GM12878 (cell line): ENCODE results near the gene RBPMS2.

Experiments used
- CEBPB ChIP-seq, 2 experiments: fragments of 150-350 bp in 1 of 2; IDR thresholded peaks; 2 replicates each; pipeline ENCODE4 v1.6.1; 2012 to 2014; ENCODE audit warnings: low read depth in 2 of 2, low read length in 2 of 2, borderline replicate concordance in 1 of 2, inconsistent platforms in 1 of 2
- CTCF ChIP-seq, 3 experiments: IDR thresholded peaks in 2 of 3; conservative IDR thresholded peaks in 1 of 3; 2 replicates each; pipeline ENCODE4 v1.5.1; 2011; ENCODE audit warnings: low read depth in 3 of 3, low read length in 3 of 3, mild to moderate bottlenecking in 3 of 3, control low read depth in 2 of 3, moderate library complexity in 2 of 3, inconsistent platforms in 1 of 3, mixed read lengths in 1 of 3; ENCODE audit not compliant: control insufficient read depth in 2 of 3, insufficient read depth in 1 of 3; ENCODE audit errors: extremely low read depth in 1 of 3
- POLR2AphosphoS5 ChIP-seq: IDR thresholded peaks from 2 replicates; pipeline ENCODE4 v1.6.1; 2011; ENCODE audit warnings: mild to moderate bottlenecking, low read length, inconsistent platforms
- TCF7 ChIP-seq: IDR thresholded peaks from 2 replicates; pipeline ENCODE4 v1.6.1; 2014; ENCODE audit warnings: antibody characterized with exemption, borderline replicate concordance

- TF ChIP-seq POLR2AphosphoS5 = no peak
- TF ChIP-seq CTCF (IDR thresholded peaks at IDR 0.05 in 2 of 3, conservative IDR thresholded peaks at IDR 0.05 in 1 of 3; ENCODE audit: control insufficient read depth in 2 of 3, extremely low read depth in 1 of 3, insufficient read depth in 1 of 3, low read depth in 3 of 3, low read length in 3 of 3) = no peak
- TF ChIP-seq CEBPB (IDR thresholded peaks at IDR 0.05; ENCODE audit: borderline replicate concordance in 1 of 2, low read depth in 2 of 2, low read length in 2 of 2) = no peak
- no peak for TF ChIP-seq TCF7
These were observed 79.8 kb downstream of the RBPMS2 start for GRCh38 chr15:64695561-64695992.
